SK-N-SH treated with all-trans-retinoic acid at 6 μM for 48 hours (cell line): Measurements from ENCODE around the gene CMIP.

Experiments used
- ATAC-seq: fragments of 200-7000 bp; cut with Tn5 transposase; 3 replicates; pipeline ENCODE4 v1.9.1; 2020; ENCODE audit warnings: mild to moderate bottlenecking, moderate library complexity
- ARNTL ChIP-seq: fragments of 450-650 bp; formaldehyde crosslinking; IDR thresholded peaks from 2 replicates; pipeline ENCODE4 v1.5.0; 2020; ENCODE audit warnings: low read depth, mild to moderate bottlenecking, moderate library complexity, borderline replicate concordance
- BACH2 ChIP-seq: fragments of 250-450 bp; sonication (Bioruptor Pico); IDR thresholded peaks from 2 replicates; pipeline ENCODE4 v1.9.0; 2021; ENCODE audit warnings: mild to moderate bottlenecking, borderline replicate concordance
- CSDC2 ChIP-seq: fragments of 250-450 bp; sonication (Bioruptor Pico); IDR thresholded peaks from 2 replicates; pipeline ENCODE4 v1.5.0; 2020; ENCODE audit warnings: mild to moderate bottlenecking, moderate library complexity
- ESRRG ChIP-seq: fragments of 250-450 bp; sonication (Bioruptor Pico); IDR thresholded peaks from 2 replicates; pipeline ENCODE4 v1.6.1; 2021; ENCODE audit warnings: mild to moderate bottlenecking
- GLIS3 ChIP-seq: fragments of 250-450 bp; sonication (Bioruptor Pico); IDR thresholded peaks from 2 replicates; pipeline ENCODE4 v1.5.0; 2020; ENCODE audit warnings: mild to moderate bottlenecking, moderate library complexity
- OSR1 ChIP-seq: fragments of 250-450 bp; sonication (Bioruptor Pico); IDR thresholded peaks from 2 replicates; pipeline ENCODE4 v1.8.0; 2022; ENCODE audit warnings: moderate library complexity, mild to moderate bottlenecking, inconsistent platforms
- PATZ1 ChIP-seq: fragments of 250-450 bp; sonication (Bioruptor Pico); IDR thresholded peaks from 2 replicates; pipeline ENCODE4 v1.8.0; 2020; ENCODE audit warnings: mild to moderate bottlenecking, moderate library complexity, borderline replicate concordance
- POU6F1 ChIP-seq: fragments of 250-450 bp; sonication (Bioruptor Pico); IDR thresholded peaks from 2 replicates; pipeline ENCODE4 v1.8.0; 2021; ENCODE audit warnings: low read depth, mild to moderate bottlenecking, moderate library complexity, borderline replicate concordance
- PPARA ChIP-seq: fragments of 250-450 bp; sonication (Bioruptor Pico); IDR thresholded peaks from 2 replicates; pipeline ENCODE4 v1.5.0; 2020; ENCODE audit warnings: mild to moderate bottlenecking, borderline replicate concordance
- RARB ChIP-seq: fragments of 250-450 bp; sonication (Bioruptor Pico); IDR thresholded peaks from 2 replicates; pipeline ENCODE4 v1.8.0; 2021; ENCODE audit warnings: mild to moderate bottlenecking, moderate library complexity
- SNAI2 ChIP-seq: fragments of 250-450 bp; sonication (Bioruptor Pico); IDR thresholded peaks from 2 replicates; pipeline ENCODE4 v1.5.0; 2020; ENCODE audit warnings: mild to moderate bottlenecking, moderate library complexity
- TCF4 ChIP-seq: fragments of 250-450 bp; sonication (Bioruptor Pico); IDR thresholded peaks from 2 replicates; pipeline ENCODE4 v1.8.0; 2021; ENCODE audit warnings: mild to moderate bottlenecking, moderate library complexity, borderline replicate concordance
- TOX ChIP-seq: fragments of 250-450 bp; sonication (Bioruptor Pico); IDR thresholded peaks from 2 replicates; pipeline ENCODE4 v1.8.0; 2021; ENCODE audit warnings: mild to moderate bottlenecking, moderate library complexity, borderline replicate concordance
- TSHZ2 ChIP-seq: fragments of 250-450 bp; sonication (Bioruptor Pico); IDR thresholded peaks from 2 replicates; pipeline ENCODE4 v1.5.0; 2020; ENCODE audit warnings: mild to moderate bottlenecking, moderate library complexity
- ZC3H10 ChIP-seq: fragments of 250-450 bp; sonication (Bioruptor Pico); IDR thresholded peaks from 2 replicates; pipeline ENCODE4 v1.5.1; 2021; ENCODE audit warnings: mild to moderate bottlenecking, moderate library complexity
- ZFP30 ChIP-seq: fragments of 450-650 bp; formaldehyde crosslinking; IDR thresholded peaks from 2 replicates; pipeline ENCODE4 v1.5.0; 2022; ENCODE audit warnings: mild to moderate bottlenecking, moderate library complexity
- ZNF565 ChIP-seq: fragments of 450-650 bp; formaldehyde crosslinking; conservative IDR thresholded peaks from 2 replicates; pipeline ENCODE4 v1.5.0; 2020; ENCODE audit warnings: low read depth, mild to moderate bottlenecking, moderate library complexity
- ZNF70 ChIP-seq: fragments of 450-650 bp; formaldehyde crosslinking; IDR thresholded peaks from 2 replicates; pipeline ENCODE4 v1.5.0; 2020; ENCODE audit warnings: mild to moderate bottlenecking, moderate library complexity
- ZNF8 ChIP-seq: fragments of 450-650 bp; formaldehyde crosslinking; IDR thresholded peaks from 2 replicates; pipeline ENCODE4 v1.5.0; 2020; ENCODE audit warnings: mild to moderate bottlenecking, moderate library complexity
- TF ChIP-seq, protein P1 (sequence below): fragments of 250-450 bp; sonication (Bioruptor Pico); IDR thresholded peaks from 2 replicates; pipeline ENCODE4 v1.5.1; 2021; ENCODE audit warnings: mild to moderate bottlenecking, moderate library complexity
- TF ChIP-seq, protein P2 (sequence below): fragments of 250-450 bp; sonication (Bioruptor Pico); IDR thresholded peaks from 2 replicates; pipeline ENCODE4 v1.5.1; 2020; ENCODE audit warnings: low read depth, mild to moderate bottlenecking, moderate library complexity

CMIP gene

DNA sequence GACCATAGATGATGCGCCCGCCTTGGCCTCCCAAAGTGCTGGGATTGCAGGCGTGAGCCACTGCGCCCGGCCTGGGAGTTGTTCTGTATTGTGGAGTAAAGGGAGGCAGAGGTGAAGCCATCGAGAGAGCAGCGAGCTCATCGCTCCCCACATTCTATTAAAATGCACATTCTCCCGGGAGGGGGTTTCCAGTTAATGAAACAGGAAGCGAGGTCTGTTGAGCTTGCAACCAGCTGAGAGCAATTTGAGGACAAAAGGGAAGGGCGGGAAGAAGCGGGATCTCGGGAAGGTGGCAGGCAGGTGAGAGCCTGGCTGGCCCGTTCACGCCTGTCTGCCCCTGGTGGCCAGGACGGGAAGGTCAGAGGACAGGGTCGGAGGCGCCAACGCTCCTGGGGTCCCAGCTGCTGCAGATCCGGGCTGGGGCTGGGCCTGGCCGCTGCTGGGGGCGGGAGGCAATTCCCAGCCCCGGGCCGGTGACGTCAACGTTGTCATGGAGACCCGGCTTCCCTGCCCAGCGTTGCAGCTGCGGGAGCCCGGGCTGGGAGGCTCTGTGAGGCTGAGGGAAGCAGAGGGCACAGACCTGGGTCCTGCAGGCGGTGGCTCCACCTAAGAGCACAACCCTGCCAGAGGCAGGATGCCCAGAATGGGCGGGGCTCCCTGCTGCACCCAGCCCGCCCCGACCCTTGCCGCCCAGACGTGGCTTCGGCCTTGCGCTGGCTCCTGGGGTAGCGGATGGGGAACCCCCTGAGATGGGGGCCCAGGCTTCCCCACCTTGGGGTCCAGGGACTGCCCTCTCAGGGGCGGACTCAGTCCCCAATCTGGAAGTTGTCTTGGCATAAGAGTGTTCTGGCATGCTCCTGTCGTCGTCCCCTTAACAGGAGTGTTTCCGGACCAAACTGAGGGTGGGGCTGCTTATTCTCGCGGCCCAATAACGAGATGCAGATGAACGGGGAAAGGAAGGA lies 285.8 kb downstream of the CMIP start:
- TF ChIP-seq CSDC2 (no peak), ARNTL (CRISPR knock-in tag) (no peak), POU6F1 (CRISPR knock-in tag) (no peak), SNAI2 (CRISPR knock-in tag) (no peak), ZNF70 (CRISPR knock-in tag) (peak; percentile 28; the same call in 1 of the 2 replicates), PATZ1 (CRISPR knock-in tag) (no peak), GLIS3 (CRISPR knock-in tag) (no peak)
- TF ChIP-seq, protein P1, sequence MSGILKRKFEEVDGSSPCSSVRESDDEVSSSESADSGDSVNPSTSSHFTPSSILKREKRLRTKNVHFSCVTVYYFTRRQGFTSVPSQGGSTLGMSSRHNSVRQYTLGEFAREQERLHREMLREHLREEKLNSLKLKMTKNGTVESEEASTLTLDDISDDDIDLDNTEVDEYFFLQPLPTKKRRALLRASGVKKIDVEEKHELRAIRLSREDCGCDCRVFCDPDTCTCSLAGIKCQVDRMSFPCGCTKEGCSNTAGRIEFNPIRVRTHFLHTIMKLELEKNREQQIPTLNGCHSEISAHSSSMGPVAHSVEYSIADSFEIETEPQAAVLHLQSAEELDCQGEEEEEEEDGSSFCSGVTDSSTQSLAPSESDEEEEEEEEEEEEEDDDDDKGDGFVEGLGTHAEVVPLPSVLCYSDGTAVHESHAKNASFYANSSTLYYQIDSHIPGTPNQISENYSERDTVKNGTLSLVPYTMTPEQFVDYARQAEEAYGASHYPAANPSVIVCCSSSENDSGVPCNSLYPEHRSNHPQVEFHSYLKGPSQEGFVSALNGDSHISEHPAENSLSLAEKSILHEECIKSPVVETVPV (CRISPR knock-in tag), result no peak
- ATAC-seq, result peak; percentile 94

DNA sequence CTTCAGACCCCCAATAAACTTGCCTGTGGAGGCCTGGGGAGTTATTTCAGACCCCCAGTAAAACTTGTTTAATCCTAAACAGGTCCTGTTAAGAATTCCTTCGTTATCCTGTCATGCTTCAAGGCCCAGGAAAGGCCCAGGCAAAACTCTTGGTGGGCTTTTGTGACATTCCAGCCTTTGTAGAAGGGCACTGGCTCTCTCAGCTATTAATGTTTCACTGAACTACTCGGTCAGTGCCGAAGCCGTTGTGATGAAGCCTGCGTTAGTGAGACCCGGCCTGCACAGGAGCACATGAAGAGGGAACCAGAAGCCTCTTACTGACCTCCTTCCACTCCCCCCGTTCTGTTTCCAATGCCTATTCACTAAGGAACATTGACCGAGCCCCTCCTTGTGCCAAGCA lies 287.0 kb downstream of the CMIP start:
- no peak for ATAC-seq
- TF ChIP-seq, protein P1 (CRISPR knock-in tag), result no peak
- TF ChIP-seq RARB (CRISPR knock-in tag) (no peak), GLIS3 (CRISPR knock-in tag) (no peak), ZNF70 (CRISPR knock-in tag) (no peak), PATZ1 (CRISPR knock-in tag) (no peak), CSDC2 (no peak), ZC3H10 (CRISPR knock-in tag) (no peak), TCF4 (CRISPR knock-in tag) (no peak), TOX (CRISPR knock-in tag) (no peak), BACH2 (CRISPR knock-in tag) (no peak), TSHZ2 (CRISPR knock-in tag) (no peak), OSR1 (no peak), ZNF565 (CRISPR knock-in tag) (no peak), ESRRG (CRISPR knock-in tag) (no peak), POU6F1 (CRISPR knock-in tag) (no peak), SNAI2 (CRISPR knock-in tag) (no peak), ZNF8 (CRISPR knock-in tag) (no peak), PPARA (no peak), ZFP30 (CRISPR knock-in tag) (no peak)
- TF ChIP-seq, protein P2, sequence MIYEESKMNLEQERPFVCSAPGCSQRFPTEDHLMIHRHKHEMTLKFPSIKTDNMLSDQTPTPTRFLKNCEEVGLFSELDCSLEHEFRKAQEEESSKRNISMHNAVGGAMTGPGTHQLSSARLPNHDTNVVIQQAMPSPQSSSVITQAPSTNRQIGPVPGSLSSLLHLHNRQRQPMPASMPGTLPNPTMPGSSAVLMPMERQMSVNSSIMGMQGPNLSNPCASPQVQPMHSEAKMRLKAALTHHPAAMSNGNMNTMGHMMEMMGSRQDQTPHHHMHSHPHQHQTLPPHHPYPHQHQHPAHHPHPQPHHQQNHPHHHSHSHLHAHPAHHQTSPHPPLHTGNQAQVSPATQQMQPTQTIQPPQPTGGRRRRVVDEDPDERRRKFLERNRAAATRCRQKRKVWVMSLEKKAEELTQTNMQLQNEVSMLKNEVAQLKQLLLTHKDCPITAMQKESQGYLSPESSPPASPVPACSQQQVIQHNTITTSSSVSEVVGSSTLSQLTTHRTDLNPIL, result no peak
